IMR-90 (cell line): ENCODE measurements around the gene RHBDF2. TPM values are rescaled to one million over a fixed set of nuclear protein-coding genes. Genes with fewer than 3 reads are reported as not detected.

Source experiments
- ATAC-seq: fragments of 200-7000 bp; cut with Tn5 transposase; 2 replicates; pipeline ENCODE4 v1.9.1; 2020; ENCODE audit warnings: low read depth, mild to moderate bottlenecking, moderate library complexity
- BruUV-seq: library from RNA; stranded (reverse); fragments of 400-500 nt; replicated peaks from 2 replicates; lab custom pipeline; 2021; lab: Mats Ljungman, UMichigan
- CTCF ChIA-PET: fragments of 300-600 bp; formaldehyde crosslinking; extraction: SDS; loops from one replicate; lab custom pipeline; 2021; ENCODE audit warnings: antibody characterized with exemption; lab: Yijun Ruan, JAX
- POLR2A ChIA-PET: fragments of 300-600 bp; sonication (Branson Sonifier 250); formaldehyde crosslinking; loops from one replicate; lab custom pipeline; 2022; ENCODE audit warnings: antibody characterized with exemption; ENCODE audit not compliant: unreplicated experiment; lab: Charles Lee
- DNase-seq: peaks from one replicate; pipeline ENCODE4 v3.0.0; 2013
- H2AFZ ChIP-seq: replicated peaks from 2 replicates; pipeline ENCODE3; 2013; ENCODE audit warnings: low read length, mild to moderate bottlenecking; ENCODE audit not compliant: poor library complexity
- H2AK5ac ChIP-seq: 2 replicates; pipeline ENCODE4 v1.6.1; 2013; ENCODE audit warnings: low read depth, low read length, inconsistent platforms
- H2AK9ac ChIP-seq: replicated peaks from 2 replicates; pipeline ENCODE3; 2013; ENCODE audit warnings: mild to moderate bottlenecking, low read depth, low read length, moderate library complexity; ENCODE audit not compliant: poor library complexity
- H2BK120ac ChIP-seq: 2 replicates; pipeline ENCODE4 v1.6.1; 2013; ENCODE audit warnings: low read depth, low read length, inconsistent platforms
- H2BK15ac ChIP-seq: 3 replicates; pipeline ENCODE4 v1.6.1; 2013; ENCODE audit warnings: low read depth, low read length, inconsistent platforms
- H2BK20ac ChIP-seq: 2 replicates; pipeline ENCODE4 v1.6.1; 2013; ENCODE audit warnings: low read depth, mild to moderate bottlenecking, inconsistent platforms, low read length, moderate library complexity
- H2BK5ac ChIP-seq: 2 replicates; pipeline ENCODE4 v1.6.1; 2013; ENCODE audit warnings: mild to moderate bottlenecking, low read depth, low read length, inconsistent platforms; ENCODE audit not compliant: poor library complexity, severe bottlenecking
- H3K14ac ChIP-seq: replicated peaks from 2 replicates; pipeline ENCODE4 v1.6.1; 2013; ENCODE audit warnings: low read depth, low read length, inconsistent platforms
- H3K18ac ChIP-seq: 2 replicates; pipeline ENCODE4 v1.6.1; 2013; ENCODE audit warnings: low read depth, low read length, control low read depth
- H3K23ac ChIP-seq: 2 replicates; pipeline ENCODE4 v1.6.1; 2013; ENCODE audit warnings: low read depth, low read length, inconsistent platforms
- H3K27ac ChIP-seq: 2 replicates; pipeline ENCODE4 v1.5.1; 2013; ENCODE audit warnings: mild to moderate bottlenecking, control low read depth, low read length; ENCODE audit not compliant: insufficient read depth
- H3K27me3 ChIP-seq: 2 replicates; pipeline ENCODE4 v1.6.1; 2013; ENCODE audit warnings: low read length; ENCODE audit not compliant: control insufficient read depth, insufficient read depth
- H3K36me3 ChIP-seq: 2 replicates; pipeline ENCODE4 v1.6.1; 2013; ENCODE audit warnings: low read length, mixed read lengths; ENCODE audit not compliant: control insufficient read depth, insufficient read depth
- H3K4ac ChIP-seq: 2 replicates; pipeline ENCODE4 v1.6.1; 2013; ENCODE audit warnings: low read depth, low read length, inconsistent platforms
- H3K4me1 ChIP-seq: 2 replicates; pipeline ENCODE4 v1.6.1; 2013; ENCODE audit warnings: low read length, mixed read lengths; ENCODE audit not compliant: control insufficient read depth, insufficient read depth
- H3K4me2 ChIP-seq: 2 replicates; pipeline ENCODE4 v1.6.1; 2013; ENCODE audit warnings: low read depth, mild to moderate bottlenecking, control low read depth, low read length, moderate library complexity
- H3K4me3 ChIP-seq: 2 replicates; pipeline ENCODE4 v1.5.1; 2013; ENCODE audit warnings: low read depth, mild to moderate bottlenecking, control low read depth, low read length, moderate library complexity; ENCODE audit not compliant: insufficient read depth
- H3K56ac ChIP-seq: 2 replicates; pipeline ENCODE4 v1.6.1; 2013; ENCODE audit warnings: low read length, inconsistent platforms; ENCODE audit not compliant: insufficient read depth; ENCODE audit errors: extremely low read depth
- H3K79me1 ChIP-seq, 2 experiments: 2 replicates each; pipeline ENCODE4 v1.6.1; 2013; ENCODE audit warnings: low read length in 2 of 2, inconsistent platforms in 1 of 2, low read depth in 1 of 2
- H3K9ac ChIP-seq: 2 replicates; pipeline ENCODE4 v1.6.1; 2013; ENCODE audit warnings: low read depth, low read length, control low read depth
- H3K9me1 ChIP-seq: 2 replicates; pipeline ENCODE4 v1.6.1; 2013; ENCODE audit warnings: low read length, inconsistent platforms; ENCODE audit not compliant: insufficient read depth
- H3K9me3 ChIP-seq: 2 replicates; pipeline ENCODE4 v1.6.1; 2013; ENCODE audit warnings: low read length; ENCODE audit not compliant: control insufficient read depth, insufficient read depth
- H4K20me1 ChIP-seq: 2 replicates; pipeline ENCODE4 v1.6.1; 2013; ENCODE audit warnings: low read length, inconsistent platforms; ENCODE audit not compliant: insufficient read depth
- H4K5ac ChIP-seq: 2 replicates; pipeline ENCODE4 v1.6.1; 2013; ENCODE audit warnings: mild to moderate bottlenecking, low read depth, low read length, control low read depth
- H4K8ac ChIP-seq, 2 experiments: 2 replicates each; pipeline ENCODE4 v1.6.1; 2013; ENCODE audit warnings: low read depth in 2 of 2, low read length in 2 of 2, control low read depth in 1 of 2, inconsistent platforms in 1 of 2
- H4K91ac ChIP-seq: 2 replicates; pipeline ENCODE4 v1.6.1; 2013; ENCODE audit warnings: low read depth, low read length, inconsistent platforms; ENCODE audit not compliant: insufficient read depth
- BHLHE40 ChIP-seq: fragments of 150-350 bp; IDR thresholded peaks from 2 replicates; pipeline ENCODE4 v1.6.1; 2016; ENCODE audit warnings: mild to moderate bottlenecking, low read depth, low read length
- CEBPB ChIP-seq: IDR thresholded peaks from 2 replicates; pipeline ENCODE4 v1.6.1; 2012; ENCODE audit warnings: low read depth, low read length, improper control_type of control experiment
- FOS ChIP-seq: fragments of 150-350 bp; IDR thresholded peaks from 2 replicates; pipeline ENCODE4 v1.6.1; 2016; ENCODE audit warnings: low read depth, low read length
- MAFK ChIP-seq: IDR thresholded peaks from 2 replicates; pipeline ENCODE4 v1.6.1; 2012; ENCODE audit warnings: low read depth, low read length, improper control_type of control experiment
- MAZ ChIP-seq: IDR thresholded peaks from 2 replicates; pipeline ENCODE4 v1.6.1; 2012; ENCODE audit warnings: low read depth, mild to moderate bottlenecking, low read length, improper control_type of control experiment, moderate library complexity, borderline replicate concordance
- MXI1 ChIP-seq: IDR thresholded peaks from 2 replicates; pipeline ENCODE4 v1.6.1; 2012; ENCODE audit warnings: low read depth, mild to moderate bottlenecking, low read length, moderate library complexity, borderline replicate concordance
- RCOR1 ChIP-seq: IDR thresholded peaks from 2 replicates; pipeline ENCODE4 v1.6.1; 2012; ENCODE audit warnings: mild to moderate bottlenecking, low read length, improper control_type of control experiment; ENCODE audit not compliant: insufficient replicate concordance
- SMC3 ChIP-seq: fragments of 150-350 bp; IDR thresholded peaks from 2 replicates; pipeline ENCODE4 v1.6.1; 2016; ENCODE audit warnings: low read depth, mild to moderate bottlenecking, antibody characterized with exemption, low read length, moderate library complexity
- WGBS, 2 experiments: methylation state at CpG; one replicate each; pipeline versions ENCODE4 v1.1.5 to v1.1.7; 2013; ENCODE audit warnings: missing lambda C conversion rate in 2 of 2; ENCODE audit not compliant: insufficient read length in 1 of 2; ENCODE audit errors: extremely low coverage in 2 of 2; 5-methylcytosine and 5-hydroxymethylcytosine counted together
- dilution Hi-C: fragments of 300-500 bp; cut with HindIII; formaldehyde crosslinking; loops from one replicate; pipeline ENCODE4 v1.14.3; 2018; ENCODE audit warnings: low sequenced_read_pairs; ENCODE audit not compliant: unreplicated experiment
- in situ Hi-C: fragments of 300-500 bp; cut with MboI; formaldehyde crosslinking; loops from 3 replicates; pipeline ENCODE4 v1.14.3; 2019; ENCODE audit warnings: low sequenced_read_pairs, inconsistent platforms, mixed read lengths
- intact Hi-C: fragments of 100-400 bp; cut with micrococcal nuclease; formaldehyde crosslinking; loops from 2 replicates; pipeline ENCODE4 v1.10.0; 2022
- polyA plus RNA-seq, 3 experiments: library from polyadenylated mRNA; depleted of rRNA; stranded (reverse); fragments of >200 nt; gene quantifications; 2 replicates each; pipeline ENCODE4 v1.2.3, GENCODE V29; 2012; ENCODE audit warnings: low replicate concordance in 1 of 3
- total RNA-seq: library from RNA; depleted of rRNA; stranded (reverse); fragments of >200 nt; gene quantifications from 2 replicates; pipeline ENCODE4 v1.2.3, GENCODE V29; 2012
- TF ChIP-seq, protein P1 (sequence below): fragments of 150-350 bp; IDR thresholded peaks from 2 replicates; pipeline ENCODE4 v1.6.1; 2016; ENCODE audit warnings: low read depth, mild to moderate bottlenecking, low read length, moderate library complexity, borderline replicate concordance

Gene RHBDF2
- total and polyA plus RNA-seq, 2 of the 4 experiments (the other 2 are of a cell fraction): 1.3 to 8.3 TPM

DNA sequence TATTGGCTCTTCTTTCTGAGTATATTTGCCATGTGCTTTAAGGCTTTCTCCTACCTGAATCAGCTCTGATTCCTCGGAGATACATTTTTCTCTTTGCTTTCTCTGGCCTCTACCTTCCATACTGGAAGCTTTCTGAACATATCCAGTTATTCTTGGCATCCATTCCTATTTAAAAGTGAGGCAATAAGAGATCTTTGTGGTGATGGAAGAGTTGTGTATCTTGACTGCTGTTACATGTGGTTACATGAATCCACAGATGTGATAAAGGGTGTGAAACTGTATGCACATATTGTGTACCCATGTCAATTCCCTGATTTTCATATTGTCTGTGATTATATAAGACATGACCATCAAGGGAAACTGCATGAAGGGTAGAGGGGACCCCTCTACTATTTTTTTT lies 72.7 kb downstream of the RHBDF2 start:
- Histone ChIP-seq H3K9me1 (peaks cover 10% of the 10 kb centered on the region), H4K8ac (no peak overlapping the region), H3K9ac (no peak overlapping the region), H3K36me3 (no peaks in the 10 kb centered on the region), H3K4me2 (no peak overlapping the region), H3K14ac (no peak overlapping the region), H4K91ac (no peak overlapping the region), H2BK5ac (no peak overlapping the region), H3K4me1 (peaks cover 15% of the 10 kb centered on the region), H3K27ac (no peak overlapping the region), H3K79me1 (peaks cover 35 to 77% of the 10 kb centered on the region in 2 experiments), H2AK9ac (no peak overlapping the region), H3K4me3 (no peak overlapping the region), H4K20me1 (peaks cover 64% of the 10 kb centered on the region), H3K4ac (no peak overlapping the region), H3K18ac (no peak overlapping the region), H2BK15ac (no peak overlapping the region), H3K27me3 (no peaks in the 10 kb centered on the region), H2AFZ (no peak overlapping the region), H2BK120ac (no peak overlapping the region), H3K23ac (no peak overlapping the region), H4K5ac (no peak overlapping the region), H2BK20ac (no peak overlapping the region), H2AK5ac (no peak overlapping the region), H3K9me3 (no peaks in the 10 kb centered on the region), H3K56ac (no peak overlapping the region)
- POLR2A ChIA-PET: no interaction called here
- intact Hi-C loops: no loop called here
- no CpG with 5 or more reads among the region's 1 CpG for WGBS, 2 experiments
- dilution Hi-C loops: no loop called here
- BruUV-seq: no TSS peak
- CTCF ChIA-PET: no interaction called here
- no peak for DNase-seq
- in situ Hi-C loops: no loop called here
- ATAC-seq: no peak
- TF ChIP-seq MAZ: no peak
- no peak for TF ChIP-seq FOS
- TF ChIP-seq BHLHE40: no peak
- no peak for TF ChIP-seq MXI1
- TF ChIP-seq, protein P1, sequence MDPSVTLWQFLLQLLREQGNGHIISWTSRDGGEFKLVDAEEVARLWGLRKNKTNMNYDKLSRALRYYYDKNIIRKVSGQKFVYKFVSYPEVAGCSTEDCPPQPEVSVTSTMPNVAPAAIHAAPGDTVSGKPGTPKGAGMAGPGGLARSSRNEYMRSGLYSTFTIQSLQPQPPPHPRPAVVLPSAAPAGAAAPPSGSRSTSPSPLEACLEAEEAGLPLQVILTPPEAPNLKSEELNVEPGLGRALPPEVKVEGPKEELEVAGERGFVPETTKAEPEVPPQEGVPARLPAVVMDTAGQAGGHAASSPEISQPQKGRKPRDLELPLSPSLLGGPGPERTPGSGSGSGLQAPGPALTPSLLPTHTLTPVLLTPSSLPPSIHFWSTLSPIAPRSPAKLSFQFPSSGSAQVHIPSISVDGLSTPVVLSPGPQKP: no peak
- TF ChIP-seq RCOR1: no peak
- no peak for TF ChIP-seq SMC3
- no peak for TF ChIP-seq MAFK
- TF ChIP-seq CEBPB: no peak
